HG03457 (cell line): ENCODE measurements around the gene BRF1.

Source experiments
- ATAC-seq: cut with Tn5 transposase; IDR thresholded peaks from one replicate; pipeline ENCODE4 v1.9.1; 2021; ENCODE audit warnings: moderate number of reproducible peaks; ENCODE audit not compliant: unreplicated experiment

Gene BRF1

DNA sequence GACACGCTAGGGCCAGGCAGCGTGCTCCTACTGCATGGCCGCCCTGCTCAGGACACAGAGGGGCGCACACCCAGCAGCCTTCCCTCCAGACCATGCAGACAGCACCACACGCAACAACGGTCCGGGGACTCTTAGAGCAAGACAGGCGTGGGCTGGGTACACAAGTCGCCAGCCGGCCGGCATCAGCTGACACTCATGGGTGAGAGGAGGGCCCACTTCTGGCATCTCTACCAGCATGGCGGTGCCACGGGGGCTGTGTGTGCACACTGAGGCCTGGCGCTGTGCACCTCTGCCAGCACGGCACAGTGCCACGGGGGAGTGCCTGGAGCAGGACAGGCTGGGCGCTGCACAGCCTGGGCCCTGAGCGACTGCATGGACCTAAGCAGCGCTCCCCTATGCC, 59.2 kb downstream of the BRF1 start:
- ATAC-seq = no peak

DNA sequence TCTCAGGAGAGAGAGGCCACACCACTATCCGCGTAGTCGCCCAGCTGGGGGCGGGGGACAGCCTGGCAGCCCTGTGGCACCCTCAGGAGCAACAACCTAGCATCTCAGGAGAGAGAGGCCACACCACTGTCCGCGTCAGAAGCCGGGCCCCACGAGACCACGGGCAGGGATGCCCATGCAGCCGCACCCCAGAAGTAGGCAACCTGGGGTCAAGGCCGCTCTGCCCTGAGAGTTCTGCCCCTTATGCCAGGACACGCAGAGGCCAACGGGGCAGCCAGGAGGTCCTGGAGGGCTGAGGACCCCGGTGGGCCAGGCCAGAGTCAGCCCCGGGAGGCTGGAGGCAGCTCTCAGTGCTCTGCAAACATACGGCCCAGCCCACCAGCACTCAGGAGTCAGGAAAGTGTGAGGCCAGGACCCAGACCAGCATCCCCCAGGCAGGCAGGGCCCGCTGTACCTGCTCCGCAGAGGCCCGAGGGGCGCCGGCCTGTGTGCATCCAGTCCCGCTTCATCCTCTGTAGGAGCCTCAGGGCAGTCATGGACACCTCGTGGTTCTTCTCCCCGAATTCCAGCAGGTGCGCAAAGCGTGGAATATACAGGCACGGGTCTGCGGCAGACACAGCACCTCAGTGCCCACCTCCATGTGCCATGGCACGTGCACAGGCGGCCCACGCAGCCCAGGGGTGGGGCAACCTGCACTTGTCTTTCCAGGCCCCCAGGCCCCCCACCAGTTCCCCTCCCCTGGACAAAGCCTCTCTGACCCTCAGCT, 59.8 kb downstream of the BRF1 start:
- ATAC-seq = no peak

DNA sequence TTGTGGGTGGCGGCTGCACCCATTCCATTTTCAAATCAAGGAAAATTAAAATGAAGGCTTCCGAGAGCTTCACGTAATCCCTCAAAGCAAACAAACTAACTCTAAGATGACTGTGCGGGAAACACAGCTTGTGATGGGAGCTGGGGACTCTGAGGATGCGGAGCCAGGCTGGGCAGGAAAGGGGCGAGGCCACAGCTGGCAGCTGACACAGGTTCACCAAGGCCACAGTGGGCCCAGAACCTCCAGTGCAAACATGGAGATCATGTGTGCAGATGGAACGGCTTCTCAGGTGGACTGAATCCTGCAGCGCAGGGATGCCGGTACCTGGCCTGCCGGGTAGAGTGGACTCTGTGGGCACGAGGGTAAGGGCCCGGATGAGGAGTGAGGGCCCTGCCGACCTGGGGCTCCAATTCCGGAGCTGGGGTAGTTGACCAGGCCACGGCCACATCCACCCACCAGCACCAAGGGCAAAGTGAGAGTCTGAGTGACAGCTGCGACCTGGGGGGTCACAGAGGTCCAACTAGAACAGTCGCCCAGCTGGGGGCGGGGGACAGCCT, 71.6 kb downstream of the BRF1 start:
- ATAC-seq = no peak

DNA sequence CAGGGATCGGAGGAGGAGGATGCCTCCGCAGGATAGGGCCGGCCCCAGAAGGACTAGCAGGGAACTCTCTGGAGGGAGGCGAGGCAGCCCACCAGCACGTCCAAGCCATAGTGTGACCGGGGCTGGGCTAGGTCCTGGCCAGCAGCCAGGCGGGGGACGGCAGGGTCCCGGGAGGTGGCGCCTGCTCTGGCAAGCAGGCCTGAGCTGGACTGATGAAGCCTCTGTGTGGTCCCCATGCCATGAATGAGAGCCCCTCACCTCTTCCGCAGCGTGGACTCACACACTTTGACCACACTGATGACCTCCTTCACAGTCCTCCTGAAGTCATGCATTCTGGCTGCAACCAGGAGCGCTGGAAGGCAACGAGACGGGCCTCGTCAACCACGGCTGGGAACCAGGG, 72.2 kb downstream of the BRF1 start:
- no peak for ATAC-seq

DNA sequence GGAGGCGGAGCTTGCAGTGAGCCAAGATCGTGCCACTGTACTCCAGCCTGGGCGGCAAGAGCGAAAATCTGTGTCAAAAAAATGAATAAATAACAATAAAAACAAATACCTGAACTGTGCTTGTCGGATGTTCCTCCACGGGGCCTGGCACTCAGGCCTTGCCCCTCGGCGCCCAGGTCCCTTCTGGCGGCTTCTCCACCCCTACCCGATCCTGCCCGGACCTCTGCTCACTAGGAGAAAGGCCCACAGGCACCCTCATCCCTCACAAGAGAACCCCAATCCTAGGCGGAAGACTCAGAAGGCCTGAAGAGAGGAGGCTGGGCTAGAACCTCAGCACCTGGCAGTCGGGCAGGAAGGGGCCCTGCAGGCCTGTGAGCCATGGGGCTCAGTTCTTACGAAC, 73.5 kb downstream of the BRF1 start:
- no peak for ATAC-seq

DNA sequence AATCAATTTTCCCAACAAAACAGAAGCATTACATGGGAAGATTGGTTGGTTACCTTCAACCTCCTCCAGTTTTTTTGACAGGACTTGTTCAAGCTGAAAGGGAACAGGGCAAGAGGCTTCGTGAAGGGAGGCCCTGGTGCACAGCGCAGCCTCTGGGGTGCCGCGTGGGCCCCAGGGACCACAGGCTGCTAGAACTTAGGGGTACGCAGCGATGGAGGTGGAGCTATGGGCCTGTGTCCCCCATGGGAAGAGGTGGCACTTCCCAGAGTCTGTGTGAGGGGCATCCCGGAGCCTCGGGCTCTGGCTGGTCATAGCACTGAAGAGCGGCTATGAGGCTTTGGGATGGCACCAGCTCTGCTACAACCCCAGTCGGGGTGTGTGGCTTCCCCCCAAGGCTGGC, 74.6 kb downstream of the BRF1 start:
- no peak for ATAC-seq

DNA sequence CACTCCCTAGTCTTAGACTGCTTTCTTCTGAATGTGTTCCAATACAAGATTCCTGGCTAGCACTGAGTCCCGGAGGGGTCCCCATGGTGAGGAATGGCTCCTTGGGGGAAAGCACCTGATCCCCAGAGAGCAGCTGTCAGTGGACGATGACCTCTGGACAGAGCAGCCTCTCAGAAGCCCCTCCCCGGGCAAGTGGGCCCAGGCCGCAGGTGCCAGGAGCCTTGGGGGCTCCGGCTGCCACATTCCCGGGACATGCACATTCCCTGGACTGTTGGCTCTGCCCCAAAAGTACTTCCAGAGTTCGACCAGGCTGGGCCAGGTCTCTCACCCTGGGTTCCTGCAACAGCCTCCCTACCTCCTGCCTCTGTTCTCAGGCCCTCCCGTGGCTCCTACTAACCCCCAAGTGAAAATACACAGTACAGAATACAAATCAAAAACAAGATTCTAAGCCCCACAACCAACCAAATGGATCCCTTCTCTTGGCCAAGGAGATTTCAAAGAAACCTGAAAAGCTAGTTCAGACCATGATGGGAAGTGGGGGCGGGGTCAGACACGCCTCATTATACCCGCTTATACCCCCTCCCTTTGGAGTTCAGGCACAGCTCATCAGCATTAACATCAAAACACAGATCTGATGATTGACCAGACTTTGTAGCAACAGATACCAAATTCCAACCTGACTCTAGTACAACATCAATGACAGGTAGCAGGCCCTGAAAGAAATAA, 75.8 kb downstream of the BRF1 start:
- no peak for ATAC-seq

DNA sequence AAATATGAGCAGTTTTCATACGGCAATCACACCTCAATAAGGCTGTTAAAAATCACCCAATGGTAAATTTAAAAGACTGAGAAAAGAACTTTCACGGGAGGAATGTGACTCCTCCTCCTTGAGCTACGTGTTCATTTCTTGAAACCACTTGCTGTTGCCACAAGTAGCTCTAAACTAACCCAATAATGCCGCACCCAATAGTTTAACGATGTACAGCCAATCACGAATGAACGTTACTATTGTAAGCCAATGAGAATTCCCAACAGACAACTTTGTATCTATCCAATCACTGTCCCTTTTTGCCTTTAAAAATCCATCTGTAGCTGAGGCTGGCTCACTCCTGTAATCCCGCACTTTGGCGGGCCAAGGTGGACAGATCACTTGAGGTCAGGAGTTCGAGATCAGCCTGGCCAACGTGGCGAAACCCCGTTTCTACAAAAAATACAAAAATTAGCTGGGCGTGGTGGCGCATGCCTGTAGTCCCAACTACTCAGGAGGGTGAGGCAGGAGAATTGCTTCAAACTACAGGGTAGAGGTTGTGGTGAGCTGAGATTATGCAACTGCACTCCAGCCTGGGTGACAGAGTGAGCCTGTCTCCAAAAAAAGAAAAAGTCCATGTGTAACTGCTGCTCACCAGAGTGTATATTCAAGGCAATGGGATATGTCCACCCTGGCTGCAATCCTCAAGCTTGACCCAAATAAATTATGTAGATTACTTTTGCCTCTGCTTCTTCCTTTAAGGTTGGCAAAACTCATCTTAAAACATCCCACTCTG, 76.8 kb downstream of the BRF1 start:
- ATAC-seq = no peak

DNA sequence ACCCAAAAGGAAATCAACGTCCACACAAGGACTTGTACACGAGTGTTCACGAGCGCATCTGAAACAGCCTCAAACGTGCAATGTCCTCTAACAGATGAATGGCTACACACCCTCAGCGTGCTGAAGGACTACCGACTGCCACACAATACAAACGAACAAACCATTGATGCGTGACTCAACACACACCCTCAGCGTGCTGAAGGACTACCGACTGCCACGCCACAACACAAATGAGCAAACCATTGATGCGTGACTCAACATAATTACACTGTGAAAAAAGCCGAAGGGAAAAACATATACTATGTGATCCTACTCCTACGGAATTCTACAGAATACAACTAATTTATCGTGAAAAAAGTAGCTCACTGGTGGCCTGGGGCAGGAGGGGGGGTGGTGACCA, 77.5 kb downstream of the BRF1 start:
- no peak for ATAC-seq

DNA sequence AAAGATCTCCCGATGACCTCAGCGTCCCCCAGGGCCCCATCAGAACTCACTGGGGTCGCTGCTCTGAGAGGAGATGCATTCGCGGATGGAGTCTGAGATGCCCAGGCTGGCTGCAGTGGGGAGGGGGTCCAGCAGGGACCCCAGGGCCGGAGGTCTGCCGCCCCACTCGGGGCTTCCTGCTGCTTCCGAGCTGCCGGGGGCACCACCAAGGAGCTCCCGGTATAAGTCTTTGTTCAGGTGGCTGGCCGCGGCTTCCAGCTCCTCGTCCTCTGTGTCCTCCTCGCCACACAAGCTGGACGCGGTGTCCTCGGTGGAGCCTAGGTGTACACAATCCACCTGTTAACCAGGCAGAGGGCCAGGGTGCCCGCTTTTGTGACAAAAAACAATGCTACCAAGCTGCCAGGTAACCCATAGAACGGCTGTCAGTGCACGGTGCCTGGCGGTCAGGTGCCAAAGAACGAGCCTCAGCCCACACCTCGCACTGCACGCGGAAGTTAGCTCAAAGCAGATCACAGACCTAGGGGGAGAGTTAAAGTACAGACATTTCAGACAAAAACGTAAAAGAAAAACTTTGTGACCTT, 79.1 kb downstream of the BRF1 start:
- no peak for ATAC-seq

DNA sequence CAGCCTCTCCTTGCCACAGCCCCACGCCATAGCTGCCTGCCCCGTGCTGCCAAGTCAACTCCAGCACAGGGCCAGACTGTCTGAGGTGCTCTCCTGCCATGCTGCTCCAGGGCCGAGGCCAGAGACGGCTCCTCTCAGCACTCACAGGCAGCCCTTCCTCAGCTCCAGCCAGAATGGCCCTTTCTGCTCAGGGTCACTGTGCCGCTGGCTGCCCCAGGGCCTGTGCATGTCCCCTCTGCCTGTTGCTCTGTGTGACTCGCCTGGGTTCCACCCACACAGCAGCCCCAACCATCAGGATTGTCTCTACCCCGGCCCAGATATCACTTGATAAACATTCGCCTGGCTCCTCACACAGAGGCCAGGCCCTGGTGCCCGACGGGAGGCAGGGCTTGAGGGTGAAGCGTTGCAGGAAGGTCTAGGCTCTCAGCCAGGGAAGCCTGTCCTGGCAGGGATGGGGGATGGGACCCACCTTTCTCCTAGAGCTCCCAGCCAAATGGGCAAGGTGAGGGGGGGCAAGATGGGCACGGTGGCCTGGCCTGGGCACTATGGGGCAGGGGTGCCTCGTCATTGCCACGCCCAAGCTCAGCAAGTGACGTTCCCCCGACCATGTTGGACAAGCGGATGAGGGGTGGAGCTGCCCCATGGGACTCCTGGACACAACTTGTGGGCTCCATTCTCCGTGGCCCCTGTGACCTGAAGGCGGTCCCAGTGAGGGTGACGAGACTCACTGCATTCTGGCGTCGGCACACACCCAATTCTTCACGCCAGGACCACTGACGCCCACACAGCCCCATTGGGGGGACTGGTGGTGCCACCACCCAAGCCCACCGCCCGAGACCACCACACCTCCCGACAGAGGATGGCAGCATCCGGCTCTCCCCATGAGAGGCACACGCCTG, 79.9 kb downstream of the BRF1 start:
- ATAC-seq = no peak

DNA sequence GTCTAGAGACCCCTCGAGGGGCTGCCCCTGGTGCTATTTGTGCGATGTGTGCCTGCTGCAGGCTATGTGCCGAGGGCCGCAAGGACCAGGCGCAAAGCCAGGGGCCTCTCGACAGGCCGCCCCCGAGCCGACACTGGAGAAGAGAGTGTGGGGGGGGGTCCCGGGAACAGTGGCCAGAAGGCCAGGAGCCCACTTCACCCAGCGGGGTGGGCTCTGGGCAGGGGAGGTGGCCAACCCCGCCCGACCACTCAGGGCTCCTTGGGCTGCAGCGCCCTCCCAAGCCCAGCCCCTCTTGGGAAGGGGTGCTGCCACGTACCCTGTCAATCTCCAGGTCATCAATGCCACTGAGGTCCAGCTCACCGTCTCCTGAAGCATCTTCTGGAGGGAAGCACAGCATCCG, 81.0 kb downstream of the BRF1 start:
- no peak for ATAC-seq

DNA sequence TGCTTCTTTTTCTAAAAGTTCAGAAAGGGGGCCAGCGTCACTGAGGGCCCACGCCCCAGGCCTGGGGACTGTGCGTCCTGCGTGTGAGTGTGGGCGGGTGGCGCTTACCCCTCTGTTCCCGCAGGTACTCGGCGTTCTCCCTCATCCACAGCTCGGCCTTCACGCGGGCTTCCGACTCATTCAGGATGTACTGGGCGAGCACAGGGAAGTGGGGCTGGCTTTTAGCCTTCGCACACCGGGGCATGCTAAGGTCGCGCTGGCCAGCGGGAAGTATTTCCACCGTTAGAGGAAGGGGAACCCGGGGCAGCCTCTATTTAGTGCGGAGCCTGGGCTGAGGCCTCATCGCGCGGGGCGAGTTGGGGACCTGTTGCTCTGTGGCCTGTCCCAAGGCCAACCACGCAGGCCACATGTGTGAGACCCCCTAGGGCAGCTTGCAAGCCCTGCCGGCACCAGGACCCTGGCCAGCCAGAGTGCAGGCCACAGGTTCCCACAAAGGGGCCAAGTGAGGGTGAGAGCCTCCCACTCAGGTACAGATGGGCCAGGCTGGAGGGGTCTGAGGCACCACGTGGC, 81.7 kb downstream of the BRF1 start:
- ATAC-seq = no peak

DNA sequence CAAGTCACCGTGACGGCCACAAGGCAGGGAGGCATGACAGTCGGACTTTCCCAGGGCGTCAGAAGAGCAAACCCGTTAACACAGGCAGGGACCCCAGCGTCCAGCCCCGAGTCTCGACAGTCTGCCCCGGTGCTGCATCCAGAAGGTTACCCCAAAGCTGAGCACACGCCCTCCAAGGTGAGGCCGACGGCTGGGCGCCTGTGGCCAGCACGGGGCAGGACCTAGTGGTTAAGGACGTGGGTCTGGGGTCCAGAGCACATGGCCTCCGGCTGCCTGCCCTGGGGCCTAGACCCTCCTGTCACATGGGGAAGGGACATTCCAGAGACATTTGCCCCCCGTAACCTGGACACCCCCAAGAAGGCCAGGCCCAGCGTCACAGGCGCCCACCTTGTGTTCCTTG, 82.2 kb downstream of the BRF1 start:
- ATAC-seq = no peak

DNA sequence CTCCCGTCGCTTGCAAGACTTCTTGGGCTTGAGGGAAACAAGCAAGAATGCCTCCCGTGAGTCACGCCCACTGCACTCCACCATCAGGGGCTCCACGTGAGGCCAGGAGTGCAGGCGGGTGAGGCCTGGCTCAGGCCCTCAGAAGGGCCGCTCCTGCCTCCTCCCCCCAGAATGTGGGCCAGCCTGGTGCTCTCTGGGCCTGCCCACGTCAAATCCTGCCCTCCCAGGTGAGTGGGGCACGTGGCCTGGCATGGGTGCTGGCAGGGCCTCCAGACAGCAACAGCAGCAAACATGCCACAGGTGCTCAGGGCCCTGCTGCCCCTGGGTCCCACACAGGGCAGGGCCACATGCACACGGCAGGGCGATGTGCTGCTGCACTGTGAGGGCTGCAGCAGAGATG, 83.0 kb downstream of the BRF1 start:
- ATAC-seq = no peak

DNA sequence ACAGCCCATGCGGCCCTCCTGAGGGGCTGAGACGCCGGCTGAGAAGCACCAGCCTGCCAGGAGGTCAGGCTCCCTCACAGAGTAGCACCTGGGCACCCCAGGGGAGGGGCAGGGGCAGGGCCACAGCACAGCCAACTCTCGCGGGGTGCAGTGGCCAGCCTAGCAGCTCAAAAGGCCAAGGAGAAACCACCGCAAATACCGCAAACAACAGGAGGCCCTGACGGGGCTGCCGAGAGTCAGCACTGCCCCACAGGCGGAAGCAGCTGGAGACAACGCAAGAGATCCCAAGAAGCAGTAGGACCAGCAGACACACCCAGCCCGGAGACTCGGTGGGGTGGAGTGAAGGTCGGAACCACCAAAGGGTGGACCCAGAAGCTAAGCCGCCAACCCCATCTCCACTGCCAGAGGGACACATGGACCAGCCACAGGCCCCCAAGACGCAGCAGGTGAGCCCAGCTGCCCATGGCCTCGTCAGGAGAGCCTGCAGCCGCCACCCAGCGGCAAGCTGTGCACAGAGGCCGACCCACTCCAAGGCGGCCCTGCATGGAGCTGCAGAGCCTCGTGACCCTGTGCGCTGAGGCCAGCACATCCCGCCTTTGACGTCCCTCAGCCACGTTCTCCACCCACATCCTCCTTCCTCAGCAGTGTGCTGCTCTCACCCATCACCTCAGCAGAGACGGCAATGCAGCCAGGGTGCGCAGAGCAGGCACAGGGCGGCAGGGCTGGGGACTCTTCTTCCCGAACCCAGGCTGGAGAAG, 84.1 kb downstream of the BRF1 start:
- ATAC-seq = no peak

DNA sequence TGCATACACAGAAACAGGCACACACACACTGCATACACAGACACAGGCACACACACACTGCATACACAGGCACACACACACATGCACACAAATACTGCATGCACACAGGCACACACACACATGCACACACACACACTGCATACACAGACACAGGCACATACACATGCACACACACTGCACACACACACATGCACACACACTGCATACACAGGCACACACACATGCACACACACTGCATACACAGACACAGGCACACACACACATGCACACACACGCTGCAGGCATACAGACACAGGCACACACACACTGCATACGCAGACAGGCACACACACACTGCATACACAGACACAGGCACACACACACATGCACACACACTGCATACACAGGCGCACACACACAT, 85.2 kb downstream of the BRF1 start:
- ATAC-seq = no peak

DNA sequence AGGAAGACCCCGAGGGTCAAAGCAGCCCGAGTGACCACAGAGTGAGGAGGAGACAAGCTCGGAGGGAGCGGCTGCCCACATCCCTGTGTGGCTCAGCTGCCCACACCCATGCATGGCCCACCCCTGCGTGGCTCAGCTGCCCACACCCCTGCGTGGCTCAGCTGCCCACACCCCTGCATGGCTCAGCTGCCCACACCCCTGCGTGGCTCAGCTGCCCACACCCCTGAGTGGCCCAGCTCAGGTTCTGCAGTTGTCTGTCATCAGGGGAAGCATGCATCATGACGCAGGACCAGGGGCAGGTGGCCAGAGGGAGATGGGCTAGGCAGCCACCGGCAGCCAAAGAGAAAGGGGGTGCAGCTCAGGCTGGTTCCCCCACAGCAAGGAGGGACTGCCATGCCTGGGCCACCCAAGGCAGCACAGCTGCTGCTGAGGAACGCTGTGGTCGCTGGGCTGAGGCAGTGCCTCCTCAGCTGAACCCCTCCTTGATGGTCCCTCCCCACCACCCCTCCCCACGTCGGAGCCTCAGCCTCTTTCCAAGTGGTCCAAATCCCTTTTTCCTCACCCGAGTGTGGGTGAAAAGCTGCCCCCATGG, 86.4 kb downstream of the BRF1 start:
- no peak for ATAC-seq

DNA sequence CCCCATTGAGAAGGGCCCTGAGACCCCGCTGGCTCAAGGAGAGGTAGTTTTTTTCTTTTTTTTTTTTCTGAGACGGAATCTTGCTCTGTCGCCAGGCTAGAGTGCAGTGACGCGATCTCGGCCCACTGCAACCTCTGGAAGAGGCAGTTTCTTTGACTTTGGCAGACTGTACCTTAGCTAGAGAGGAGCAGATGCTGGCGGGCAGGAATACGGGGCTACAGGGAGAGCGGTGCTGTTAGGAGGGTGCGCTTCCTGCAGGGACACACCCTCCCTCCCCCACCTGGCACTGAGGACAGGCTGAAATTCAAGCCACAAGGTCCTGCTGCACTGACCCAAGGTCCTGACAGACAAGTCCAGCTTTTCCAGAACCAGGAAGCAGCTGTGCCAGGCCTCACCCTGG, 87.4 kb downstream of the BRF1 start:
- no peak for ATAC-seq
